Body of pancreas (tissue), 4 donors: ENCODE measurements around the gene EXOC2. TPM values are rescaled to one million over a fixed set of nuclear protein-coding genes. Genes with fewer than 3 reads are reported as not detected.

Experiments used
- ATAC-seq: fragments of 150-250 bp; one replicate; pipeline ENCODE4 v1.9.1; 2016
- DNase-seq, 4 donors: peaks; one replicate each; pipeline ENCODE4 v3.0.0-alpha.2; 2019
- H3K27ac ChIP-seq, 4 donors: fragments of 200-600 bp; sonication (generic); 1 replicate in 3 of 4; 2 replicates in 1 of 4; pipeline versions ENCODE4 v1.5.1 to v1.6.1; 2016 to 2019; ENCODE audit warnings: mild to moderate bottlenecking in 1 of 4, mixed read lengths in 1 of 4, moderate library complexity in 1 of 4
- H3K27me3 ChIP-seq, 2 donors: fragments of 200-600 bp; sonication (generic); one replicate each; pipeline ENCODE4 v1.6.0; 2016; ENCODE audit warnings: mild to moderate bottlenecking in 1 of 2
- H3K36me3 ChIP-seq, 2 donors: fragments of 200-600 bp; sonication (generic); replicated peaks in 1 of 2; 2 replicates each; pipeline ENCODE4 v1.5.1; 2016; ENCODE audit warnings: low read depth in 2 of 2; ENCODE audit not compliant: insufficient read depth in 1 of 2
- H3K4me1 ChIP-seq: fragments of 200-600 bp; sonication (generic); one replicate; pipeline ENCODE4 v1.6.0; 2016
- H3K4me3 ChIP-seq, 2 donors: fragments of 200-600 bp; sonication (generic); 1 replicate in 1 of 2; 2 replicates in 1 of 2; pipeline ENCODE4 v1.5.1; 2016 to 2019
- H3K9me3 ChIP-seq, 3 donors: fragments of 200-600 bp; sonication (generic); 1 replicate in 2 of 3; 2 replicates in 1 of 3; pipeline ENCODE4 v1.5.1; 2016
- CTCF ChIP-seq, 7 experiments: fragments of 450-650 bp in 4 of 7; fragments of 200-600 bp in 3 of 7; sonication (generic) in 3 of 7; IDR thresholded peaks; one replicate each; pipeline ENCODE4 v1.5.1; 2016 to 2019; ENCODE audit warnings: antibody characterized with exemption in 7 of 7
- POLR2A ChIP-seq, 3 donors: fragments of 450-650 bp; IDR thresholded peaks; one replicate each; pipeline ENCODE4 v1.6.1; 2016; ENCODE audit warnings: antibody characterized with exemption in 3 of 3, mild to moderate bottlenecking in 2 of 3
- WGBS, 2 donors: methylation state at CpG; one replicate each; pipeline ENCODE4 v1.1.5; 2017; 5-methylcytosine and 5-hydroxymethylcytosine counted together
- intact Hi-C: fragments of 100-400 bp; cut with DNase I; formaldehyde crosslinking; loops from one replicate; pipeline ENCODE4 v1.15.1; 2023
- total RNA-seq, 2 donors: library from RNA; depleted of rRNA; stranded (reverse); fragments of >200 nt; gene quantifications; one replicate each; pipeline ENCODE4 v1.1.0, GENCODE V29; 2016

The EXOC2 gene
- total RNA-seq, 2 donors from 2014 or later: 10.5 to 10.6 TPM

- DNase-seq: no peak
- Histone ChIP-seq H3K4me3 (no peak overlapping the region), H3K27ac (no peak overlapping the region), H3K36me3 (no peaks in the 10 kb centered on the region), H3K27me3 (peaks cover 0 to 3% of the 10 kb centered on the region in 2 donors), H3K4me1 (peaks cover 5% of the 10 kb centered on the region), H3K9me3 (peaks cover 0 to 3% (median 0%) of the 10 kb centered on the region in 3 donors)
- TF ChIP-seq POLR2A (IDR thresholded peaks at IDR 0.05) (no peak), CTCF (IDR thresholded peaks at IDR 0.05) (no peak)
- ATAC-seq: no peak
- intact Hi-C loops: no loop called here
- 72% methylated on average over 8 of the region's 8 CpGs for WGBS, 2 donors
These were observed 14.0 kb upstream of the EXOC2 start for GRCh38 chr6:706819-707381.

GRCh38 chr6:706146-706545 is 13.2 kb upstream of the EXOC2 start:
- H3K4me1 ChIP-seq: peaks cover 5% of the 10 kb centered on the region
- DNase-seq: no peak
- peaks cover 0 to 3% (median 0%) of the 10 kb centered on the region in 3 donors for H3K9me3 ChIP-seq
- no peak for TF ChIP-seq POLR2A (IDR thresholded peaks at IDR 0.05)
- no peaks in the 10 kb centered on the region for H3K36me3 ChIP-seq
- H3K4me3 ChIP-seq: no peak overlapping the region
- WGBS, 2 donors: 80 to 87% methylated on average over 6 of the region's 6 CpGs
- no peak overlapping the region for H3K27ac ChIP-seq
- intact Hi-C loops: no loop called here
- peaks cover 0 to 3% of the 10 kb centered on the region in 2 donors for H3K27me3 ChIP-seq
- no peak for ATAC-seq

GRCh38 chr6:705047-705446 is 12.1 kb upstream of the EXOC2 start:
- no peaks in the 10 kb centered on the region for H3K4me1 ChIP-seq
- H3K9me3 ChIP-seq: peaks cover 0 to 3% (median 0%) of the 10 kb centered on the region in 3 donors
- ATAC-seq (no peak), DNase-seq (no peak)
- TF ChIP-seq CTCF (IDR thresholded peaks at IDR 0.05): no peak
- no peak for TF ChIP-seq POLR2A (IDR thresholded peaks at IDR 0.05)
- intact Hi-C loops: no loop called here
- H3K4me3 ChIP-seq: no peak overlapping the region
- whole genome bisulfite sequencing, 2 donors: 23 to 32% methylated on average over 4 of the region's 4 CpGs
- H3K27ac ChIP-seq: no peak overlapping the region
- H3K27me3 ChIP-seq: peaks cover 0 to 3% of the 10 kb centered on the region in 2 donors
- H3K36me3 ChIP-seq: no peaks in the 10 kb centered on the region

GRCh38 chr6:704046-704445 is 11.1 kb upstream of the EXOC2 start:
- Histone ChIP-seq H3K36me3 (no peaks in the 10 kb centered on the region), H3K27ac (no peak overlapping the region), H3K9me3 (no peaks in the 10 kb centered on the region), H3K4me3 (no peak overlapping the region), H3K27me3 (peaks cover 0 to 3% of the 10 kb centered on the region in 2 donors), H3K4me1 (no peaks in the 10 kb centered on the region)
- TF ChIP-seq POLR2A (IDR thresholded peaks at IDR 0.05): no peak
- no peak for TF ChIP-seq CTCF (IDR thresholded peaks at IDR 0.05)
- intact Hi-C loops: no loop called here
- DNase-seq (no peak), ATAC-seq (no peak)
- 72 to 90% methylated on average over 6 of the region's 6 CpGs for WGBS, 2 donors

- no peak for TF ChIP-seq CTCF (IDR thresholded peaks at IDR 0.05)
- no peak for TF ChIP-seq POLR2A (IDR thresholded peaks at IDR 0.05)
- no peak for DNase-seq
- no peak for ATAC-seq
- no peaks in the 10 kb centered on the region for H3K36me3 ChIP-seq
- H3K27ac ChIP-seq: no peak overlapping the region
- no peak overlapping the region for H3K4me3 ChIP-seq
- intact Hi-C loops: no loop called here
- no peaks in the 10 kb centered on the region for H3K4me1 ChIP-seq
- no peaks in the 10 kb centered on the region for H3K9me3 ChIP-seq
- 70 to 85% methylated on average over 3 of the region's 3 CpGs for WGBS, 2 donors
- peaks cover 0 to 3% of the 10 kb centered on the region in 2 donors for H3K27me3 ChIP-seq
These were observed 10.6 kb upstream of the EXOC2 start for GRCh38 chr6:703552-703951.
